COLO668 (cell line): ENCODE measurements around the gene TBC1D14.
"Not testable (repeated sequence)": the region's sequence is repeated elsewhere in the genome, so short reads cannot be mapped to it uniquely, and the experiment has no call there.

Experiments used
- DNase-seq: peaks from one replicate; lab custom pipeline; 2025; ENCODE audit not compliant: unreplicated experiment; lab: John Stamatoyannopoulos, UW

TBC1D14 gene

GRCh38 chr4:6969826-6970800 lies 60.5 kb downstream of the TBC1D14 start:
- DNase-seq: no peak

- DNase-seq: no peak
Measured at GRCh38 chr4:6971536-6972374, 62.1 kb downstream of the TBC1D14 start.

- no peak for DNase-seq
Measured at GRCh38 chr4:6972375-6972650, 62.7 kb downstream of the TBC1D14 start.

- DNase-seq: no peak
Measured at GRCh38 chr4:6972911-6973310, 63.3 kb downstream of the TBC1D14 start.

- peak; percentile 71 for DNase-seq
Measured at GRCh38 chr4:6974138-6974848, 64.7 kb downstream of the TBC1D14 start.

GRCh38 chr4:6977846-6978245 lies 68.2 kb downstream of the TBC1D14 start:
- not testable (repeated sequence) for DNase-seq

GRCh38 chr4:6983544-6984142 lies 74.0 kb downstream of the TBC1D14 start:
- DNase-seq: no peak

GRCh38 chr4:6984612-6985425 lies 75.2 kb downstream of the TBC1D14 start:
- no peak for DNase-seq

GRCh38 chr4:6986072-6986780 lies 76.6 kb downstream of the TBC1D14 start:
- DNase-seq: peak; percentile 54

- DNase-seq: peak; percentile 97
Measured at GRCh38 chr4:6986781-6987587, 77.4 kb downstream of the TBC1D14 start.

- DNase-seq: no peak
Measured at GRCh38 chr4:6987588-6987961, 77.9 kb downstream of the TBC1D14 start.

- DNase-seq: no peak
Measured at GRCh38 chr4:6988016-6988715, 78.5 kb downstream of the TBC1D14 start.

GRCh38 chr4:6989331-6989923 lies 79.8 kb downstream of the TBC1D14 start:
- no peak for DNase-seq

- DNase-seq: no peak
Measured at GRCh38 chr4:6990661-6991060, 81.0 kb downstream of the TBC1D14 start.

- DNase-seq: no peak
Measured at GRCh38 chr4:6991249-6991648, 81.6 kb downstream of the TBC1D14 start.

GRCh38 chr4:6991771-6992557 lies 82.3 kb downstream of the TBC1D14 start:
- no peak for DNase-seq
